Hepatocyte (in vitro differentiated cells): ENCODE results near the gene BIN1.

Source experiments
- EZH2 ChIP-seq: fragments of 200-600 bp; sonication (generic); IDR thresholded peaks from 2 replicates; pipeline ENCODE4 v1.6.1; 2016; ENCODE audit warnings: antibody characterized with exemption, mild to moderate bottlenecking, borderline replicate concordance
- EZH2phosphoT487 ChIP-seq: fragments of 200-600 bp; sonication (generic); IDR thresholded peaks from one replicate; pipeline ENCODE4 v1.6.1; 2018; ENCODE audit warnings: antibody characterized with exemption, mild to moderate bottlenecking, low read depth, moderate library complexity; ENCODE audit not compliant: unreplicated experiment, severe bottlenecking
- TF ChIP-seq, protein P1 (sequence below): fragments of 200-600 bp; sonication (generic); IDR thresholded peaks from 2 replicates; pipeline ENCODE4 v1.5.1; 2016; ENCODE audit warnings: antibody characterized with exemption, mild to moderate bottlenecking; ENCODE audit not compliant: poor library complexity

DNA sequence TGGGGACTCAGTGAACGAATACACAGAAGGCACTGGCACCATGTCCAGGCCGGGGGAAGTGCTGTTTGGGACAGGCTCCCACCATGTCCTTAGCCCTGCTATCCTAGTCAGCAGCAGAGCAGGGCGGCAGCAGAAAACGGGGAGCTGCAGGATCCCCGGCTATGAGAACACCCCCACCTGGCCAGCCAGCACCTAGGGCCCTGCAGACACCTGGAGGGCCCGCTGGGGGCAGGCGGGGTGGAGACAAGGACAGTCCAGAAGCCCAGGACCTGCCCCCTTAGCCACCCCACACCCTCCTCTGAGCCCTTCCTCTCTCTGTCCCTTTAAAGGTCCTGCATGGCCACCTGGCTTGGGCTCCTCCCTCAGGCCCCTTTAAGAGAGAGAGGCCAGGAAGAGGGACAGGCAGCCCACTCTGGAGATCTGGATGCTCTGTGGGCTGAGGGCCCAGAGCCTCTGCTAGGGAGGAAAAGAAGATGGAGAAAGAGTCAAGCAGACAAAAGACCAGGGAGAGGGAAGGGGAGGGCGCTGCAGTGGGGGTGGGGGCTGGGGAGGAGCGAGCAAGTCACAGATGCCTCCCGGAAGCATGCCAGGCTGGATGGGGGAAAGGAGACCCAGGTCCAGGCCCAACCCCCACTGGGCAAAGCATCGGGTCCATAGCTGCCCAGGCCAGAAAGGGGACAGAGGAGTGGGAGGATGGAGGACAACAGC lies 48.6 kb downstream of the BIN1 start:
- TF ChIP-seq, protein P1, sequence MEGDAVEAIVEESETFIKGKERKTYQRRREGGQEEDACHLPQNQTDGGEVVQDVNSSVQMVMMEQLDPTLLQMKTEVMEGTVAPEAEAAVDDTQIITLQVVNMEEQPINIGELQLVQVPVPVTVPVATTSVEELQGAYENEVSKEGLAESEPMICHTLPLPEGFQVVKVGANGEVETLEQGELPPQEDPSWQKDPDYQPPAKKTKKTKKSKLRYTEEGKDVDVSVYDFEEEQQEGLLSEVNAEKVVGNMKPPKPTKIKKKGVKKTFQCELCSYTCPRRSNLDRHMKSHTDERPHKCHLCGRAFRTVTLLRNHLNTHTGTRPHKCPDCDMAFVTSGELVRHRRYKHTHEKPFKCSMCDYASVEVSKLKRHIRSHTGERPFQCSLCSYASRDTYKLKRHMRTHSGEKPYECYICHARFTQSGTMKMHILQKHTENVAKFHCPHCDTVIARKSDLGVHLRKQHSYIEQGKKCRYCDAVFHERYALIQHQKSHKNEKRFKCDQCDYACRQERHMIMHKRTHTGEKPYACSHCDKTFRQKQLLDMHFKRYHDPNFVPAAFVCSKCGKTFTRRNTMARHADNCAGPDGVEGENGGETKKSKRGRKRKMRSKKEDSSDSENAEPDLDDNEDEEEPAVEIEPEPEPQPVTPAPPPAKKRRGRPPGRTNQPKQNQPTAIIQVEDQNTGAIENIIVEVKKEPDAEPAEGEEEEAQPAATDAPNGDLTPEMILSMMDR = no peak
- TF ChIP-seq EZH2 = no peak
- TF ChIP-seq EZH2phosphoT487 = no peak
